HG03460 (cell line): ENCODE measurements around the gene PRR12.

Experiments
- ATAC-seq: cut with Tn5 transposase; IDR thresholded peaks from one replicate; pipeline ENCODE4 v1.9.1; 2021; ENCODE audit not compliant: unreplicated experiment

PRR12 gene

DNA sequence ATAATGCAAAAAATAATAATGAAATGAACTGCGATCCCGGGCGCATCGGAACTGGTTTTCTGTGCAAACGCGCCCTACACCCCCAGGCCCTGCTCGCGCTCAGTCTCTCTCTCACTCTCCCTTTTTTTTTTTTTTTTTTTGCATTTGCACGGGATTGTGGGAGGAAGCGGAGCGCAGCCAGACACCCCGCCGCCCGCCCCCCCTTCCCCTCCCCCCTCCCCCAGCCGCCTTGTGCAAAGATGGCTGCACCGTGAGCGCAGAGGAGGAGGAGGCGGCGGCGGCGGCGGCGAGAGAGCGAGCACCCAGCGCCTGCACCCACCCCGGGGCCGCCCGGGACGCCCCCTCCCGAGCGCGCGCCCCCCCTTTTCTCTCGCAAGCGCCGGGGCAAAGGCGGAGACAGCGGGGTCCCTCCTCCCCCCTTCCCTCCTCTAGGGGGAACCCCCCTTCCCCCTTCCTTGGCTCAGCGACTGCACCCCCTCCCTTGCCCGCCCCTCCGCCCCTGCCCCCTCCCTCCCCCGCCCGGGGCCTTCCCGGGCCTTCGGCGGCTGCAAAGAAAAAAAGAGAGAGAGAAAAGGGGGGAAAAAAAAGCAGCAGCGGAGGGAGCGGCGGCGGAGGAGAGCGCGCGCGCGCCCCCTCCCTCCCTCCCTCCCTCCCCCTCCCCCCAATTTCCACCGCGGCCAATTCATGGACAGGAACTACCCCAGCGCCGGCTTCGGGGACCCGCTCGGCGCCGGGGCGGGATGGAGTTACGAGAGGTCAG is at the start of gene PRR12:
TSS of gene PRR12 (plus strand) at position 212 of the 760 bp plus-strand sequence. CDS start at position 685, 473 bp downstream.
- no peak for ATAC-seq

DNA sequence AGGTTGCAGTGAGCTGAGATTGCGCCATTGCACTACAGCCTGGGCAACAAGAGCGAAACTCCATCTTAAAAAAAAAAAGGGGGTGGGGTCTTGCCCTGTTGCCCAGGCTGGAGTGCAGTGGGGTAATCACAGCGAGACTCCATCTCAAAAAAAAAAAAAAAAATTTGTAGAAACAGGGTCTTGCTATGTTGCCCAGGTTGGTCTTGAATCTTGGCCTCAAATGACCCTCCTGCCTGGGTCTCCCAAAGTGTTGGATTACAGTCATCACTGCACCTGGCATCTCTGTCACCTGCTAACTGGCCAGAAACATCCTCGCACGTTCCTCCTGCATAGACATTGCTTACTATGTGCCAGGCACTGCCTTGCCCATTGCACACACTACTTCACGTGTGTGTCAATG is 49.1 kb upstream of the PRR12 start:
- ATAC-seq, result no peak

- no peak for ATAC-seq
Observed at GRCh38 chr19:49542446-49542845, 48.5 kb upstream of the PRR12 start.

GRCh38 chr19:49543032-49543431 is 48.0 kb upstream of the PRR12 start:
- no peak for ATAC-seq

DNA sequence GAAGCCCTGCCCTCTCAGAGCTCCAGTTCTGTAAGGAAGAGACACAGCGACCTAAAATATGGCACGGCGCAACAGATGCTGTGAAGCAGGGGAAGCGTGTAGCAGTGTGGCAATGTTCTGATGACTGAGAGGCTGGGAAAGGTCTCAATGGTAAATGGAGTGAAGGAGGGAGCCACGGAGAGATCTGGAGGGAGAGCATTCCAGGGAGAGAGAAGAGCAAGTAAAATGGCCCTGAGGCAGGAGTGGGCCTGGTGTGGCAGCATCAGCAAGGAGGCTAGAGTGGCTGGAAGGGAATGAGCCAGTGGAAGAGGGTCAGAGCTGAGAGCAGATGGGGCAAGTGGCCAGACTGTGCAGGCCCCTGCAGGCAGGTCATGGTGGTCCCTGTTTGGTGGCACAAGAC is 46.8 kb upstream of the PRR12 start:
- ATAC-seq, result no peak

GRCh38 chr19:49546825-49547565 is 44.0 kb upstream of the PRR12 start:
- ATAC-seq, result no peak

GRCh38 chr19:49549045-49549444 is 41.9 kb upstream of the PRR12 start:
- no peak for ATAC-seq

- no peak for ATAC-seq
Observed at GRCh38 chr19:49551531-49551930, 39.5 kb upstream of the PRR12 start.

GRCh38 chr19:49552749-49553148 is 38.2 kb upstream of the PRR12 start:
- ATAC-seq, result no peak

GRCh38 chr19:49553451-49554271 is 37.3 kb upstream of the PRR12 start:
- ATAC-seq, result no peak

GRCh38 chr19:49554701-49555181 is 36.2 kb upstream of the PRR12 start:
- no peak for ATAC-seq

GRCh38 chr19:49555600-49556411 is 35.2 kb upstream of the PRR12 start:
- ATAC-seq, result no peak

GRCh38 chr19:49556412-49557398 is 34.3 kb upstream of the PRR12 start:
- ATAC-seq, result no peak

DNA sequence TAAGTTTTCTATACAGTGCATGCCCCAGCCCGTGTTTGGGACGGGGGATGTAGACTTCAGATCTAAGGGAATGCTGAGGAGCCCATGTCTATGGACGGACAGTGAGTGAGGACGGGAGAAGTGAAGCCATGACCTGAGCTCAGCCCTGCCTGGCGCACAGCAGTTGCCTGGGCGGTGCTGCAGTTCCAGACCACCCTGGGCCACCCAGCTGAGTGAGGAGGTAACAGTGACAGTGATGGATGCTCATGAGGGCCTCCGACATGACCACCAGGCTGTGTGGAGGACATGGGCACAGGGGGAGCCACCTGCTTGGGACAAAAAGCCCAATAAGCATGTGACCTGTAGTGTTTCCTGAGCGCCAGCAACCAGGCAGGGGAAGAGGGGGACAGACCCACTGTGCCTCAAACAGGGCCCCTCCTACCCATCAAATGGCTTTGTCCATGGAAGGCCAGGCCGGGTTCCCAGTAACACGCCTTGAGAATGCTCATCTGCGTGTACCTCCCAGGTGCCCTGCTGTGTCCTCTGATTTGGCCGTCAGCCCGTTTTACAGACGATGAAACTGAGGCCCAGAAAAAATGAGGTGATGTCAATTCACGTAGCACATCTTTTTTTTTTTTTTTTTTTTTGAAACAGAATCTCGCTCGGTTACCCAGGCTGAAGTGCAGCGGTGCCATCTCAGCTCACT is 33.2 kb upstream of the PRR12 start:
- ATAC-seq, result no peak

- ATAC-seq, result no peak
Observed at GRCh38 chr19:49558591-49558990, 32.4 kb upstream of the PRR12 start.

DNA sequence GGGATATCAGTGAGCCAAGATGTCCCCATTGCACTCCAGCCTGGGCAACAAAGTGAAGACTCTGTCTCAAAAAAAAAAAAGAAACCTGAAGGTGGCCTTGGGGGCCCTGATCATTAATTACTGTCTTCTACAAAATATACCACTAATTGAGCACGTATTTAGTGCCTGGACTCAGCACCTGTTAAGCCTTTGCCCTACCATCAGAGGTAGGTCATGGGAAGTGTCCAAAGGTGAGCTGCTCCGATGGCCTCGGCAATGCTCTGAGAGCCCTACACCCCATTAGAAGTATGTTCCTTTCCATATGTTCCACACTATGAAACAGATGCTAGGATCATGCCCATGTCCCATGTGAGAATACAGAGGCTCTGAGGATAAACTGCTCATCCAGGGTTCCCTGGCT is 31.5 kb upstream of the PRR12 start:
- ATAC-seq, result no peak

- no peak for ATAC-seq
Observed at GRCh38 chr19:49559928-49560327, 31.1 kb upstream of the PRR12 start.

DNA sequence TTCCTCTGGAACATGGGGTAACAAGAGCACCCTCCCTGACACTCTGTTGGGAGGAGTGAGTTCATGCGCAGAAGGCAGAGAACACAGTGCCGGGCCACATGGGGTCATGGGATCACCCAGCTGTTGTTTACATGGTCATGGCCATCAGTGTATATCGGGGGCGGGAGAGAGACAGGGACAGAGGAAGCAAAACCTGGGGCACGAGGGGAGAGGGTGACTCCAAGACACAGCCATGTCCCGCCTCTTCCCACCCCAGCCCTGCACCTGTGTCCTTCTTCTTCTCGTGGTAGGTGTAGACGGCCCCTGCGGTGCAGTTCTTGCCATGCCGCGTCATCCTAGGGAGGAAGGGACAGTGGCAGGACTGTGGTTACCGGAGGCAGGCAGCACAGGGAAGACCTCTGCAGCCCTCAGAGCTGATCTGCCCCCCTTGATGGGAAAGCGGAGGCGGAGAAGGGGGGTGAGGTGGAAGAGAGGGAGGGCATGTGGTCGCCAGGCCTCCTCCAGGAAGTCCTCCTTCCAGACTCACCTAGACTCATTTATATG is 30.6 kb upstream of the PRR12 start:
- no peak for ATAC-seq
